H9 (cell line): ENCODE results near the gene COMMD4. TPM values are rescaled to one million over a fixed set of nuclear protein-coding genes. Genes with fewer than 3 reads are reported as not detected.

Experiments
- DNase-seq: peaks from one replicate; pipeline ENCODE4 v3.0.0-alpha.2; 2017
- H2AFZ ChIP-seq: one replicate; pipeline ENCODE4 v1.6.1; 2013; ENCODE audit warnings: mild to moderate bottlenecking, low read length, control low read depth, moderate library complexity
- H2AK5ac ChIP-seq: 2 replicates; pipeline ENCODE4 v1.6.1; 2013; ENCODE audit warnings: low read length, control low read depth, mixed read lengths; ENCODE audit not compliant: insufficient read length
- H2BK120ac ChIP-seq: one replicate; pipeline ENCODE4 v1.6.1; 2013; ENCODE audit warnings: low read depth, mild to moderate bottlenecking, low read length, control low read depth, inconsistent platforms; ENCODE audit not compliant: poor library complexity, severe bottlenecking
- H2BK12ac ChIP-seq: 2 replicates; pipeline ENCODE4 v1.6.1; 2013; ENCODE audit warnings: low read length, control low read depth, mixed read lengths, low read depth; ENCODE audit not compliant: insufficient read length
- H2BK15ac ChIP-seq: 2 replicates; pipeline ENCODE4 v1.6.1; 2013; ENCODE audit warnings: low read depth, low read length, control low read depth
- H2BK20ac ChIP-seq: one replicate; pipeline ENCODE4 v1.6.1; 2013; ENCODE audit warnings: low read depth, mild to moderate bottlenecking, low read length, control low read depth, inconsistent platforms; ENCODE audit not compliant: poor library complexity, severe bottlenecking
- H2BK5ac ChIP-seq: 2 replicates; pipeline ENCODE4 v1.6.1; 2013; ENCODE audit warnings: low read length, control low read depth, mixed read lengths; ENCODE audit not compliant: insufficient read length
- H3K14ac ChIP-seq: 2 replicates; pipeline ENCODE4 v1.6.1; 2013; ENCODE audit warnings: low read length, control low read depth; ENCODE audit not compliant: insufficient read depth
- H3K18ac ChIP-seq: 2 replicates; pipeline ENCODE4 v1.6.1; 2013; ENCODE audit warnings: low read depth, mild to moderate bottlenecking, mixed read lengths, low read length, control low read depth; ENCODE audit not compliant: insufficient read length
- H3K23ac ChIP-seq: 2 replicates; pipeline ENCODE4 v1.6.1; 2013; ENCODE audit warnings: low read length, control low read depth, mixed read lengths, low read depth; ENCODE audit not compliant: insufficient read length
- H3K23me2 ChIP-seq: 2 replicates; pipeline ENCODE4 v1.6.1; 2013; ENCODE audit warnings: low read depth, mild to moderate bottlenecking, mixed read lengths, low read length, control low read depth; ENCODE audit not compliant: insufficient read length, poor library complexity, severe bottlenecking
- H3K27ac ChIP-seq: 2 replicates; pipeline ENCODE4 v1.5.1; 2013; ENCODE audit warnings: low read length, control low read depth, mixed read lengths, low read depth; ENCODE audit not compliant: insufficient read length
- H3K27me3 ChIP-seq: 2 replicates; pipeline ENCODE4 v1.6.1; 2013; ENCODE audit warnings: low read length, control low read depth, inconsistent platforms; ENCODE audit not compliant: insufficient read depth
- H3K4ac ChIP-seq: 2 replicates; pipeline ENCODE4 v1.6.1; 2013; ENCODE audit warnings: low read depth, mild to moderate bottlenecking, control low read depth, inconsistent platforms, low read length, moderate library complexity
- H3K4me1 ChIP-seq: 2 replicates; pipeline ENCODE4 v1.6.1; 2013; ENCODE audit warnings: low read length, control low read depth, inconsistent platforms; ENCODE audit not compliant: insufficient read depth
- H3K4me2 ChIP-seq: 2 replicates; pipeline ENCODE4 v1.6.1; 2013; ENCODE audit warnings: low read length, control low read depth, mixed read lengths; ENCODE audit not compliant: insufficient read length, insufficient read depth
- H3K56ac ChIP-seq: 2 replicates; pipeline ENCODE4 v1.6.1; 2013; ENCODE audit warnings: low read depth, mild to moderate bottlenecking, mixed read lengths, low read length, control low read depth; ENCODE audit not compliant: insufficient read length
- H3K79me1 ChIP-seq: 2 replicates; pipeline ENCODE4 v1.6.1; 2013; ENCODE audit warnings: low read depth, mild to moderate bottlenecking, moderate library complexity, low read length, control low read depth, inconsistent platforms; ENCODE audit not compliant: insufficient read depth, poor library complexity, severe bottlenecking
- H3K79me2 ChIP-seq: 2 replicates; pipeline ENCODE4 v1.6.1; 2013; ENCODE audit warnings: low read length, control low read depth, inconsistent platforms; ENCODE audit not compliant: insufficient read depth
- H3K9ac ChIP-seq: 2 replicates; pipeline ENCODE4 v1.6.1; 2013; ENCODE audit warnings: low read length, control low read depth, mixed read lengths; ENCODE audit not compliant: insufficient read length; ENCODE audit errors: extremely low read depth
- H3K9me3 ChIP-seq: one replicate; pipeline ENCODE4 v1.6.1; 2013; ENCODE audit warnings: low read depth, low read length, inconsistent platforms; ENCODE audit not compliant: control insufficient read depth
- H3T11ph ChIP-seq: one replicate; pipeline ENCODE4 v1.6.1; 2013; ENCODE audit warnings: mild to moderate bottlenecking, low read length, control low read depth, inconsistent platforms
- H4K20me1 ChIP-seq: one replicate; pipeline ENCODE4 v1.6.1; 2013; ENCODE audit not compliant: control insufficient read depth, insufficient read length, insufficient read depth
- H4K5ac ChIP-seq: 2 replicates; pipeline ENCODE4 v1.6.1; 2013; ENCODE audit warnings: low read depth, mild to moderate bottlenecking, mixed read lengths, low read length, control low read depth; ENCODE audit not compliant: insufficient read length
- H4K8ac ChIP-seq: replicated peaks from 2 replicates; pipeline ENCODE4 v1.6.1; 2013; ENCODE audit warnings: low read length, control low read depth, mixed read lengths, low read depth; ENCODE audit not compliant: insufficient read length
- H4K91ac ChIP-seq: 2 replicates; pipeline ENCODE4 v1.6.1; 2013; ENCODE audit warnings: low read depth, mild to moderate bottlenecking, moderate library complexity, mixed read lengths, low read length, control low read depth; ENCODE audit not compliant: insufficient read length
- H3K27ac Mint-ChIP-seq, 3 experiments: 2 replicates in 2 of 3; 3 replicates in 1 of 3; pipeline ENCODE4 v1.8.0; 2020 to 2021; ENCODE audit warnings: mixed read lengths in 3 of 3, mild to moderate bottlenecking in 1 of 3, moderate library complexity in 1 of 3
- H3K27me3 Mint-ChIP-seq: 2 replicates; pipeline ENCODE4 v1.8.0; 2021; ENCODE audit warnings: low read depth, mild to moderate bottlenecking, moderate library complexity, mixed read lengths
- H3K36me3 Mint-ChIP-seq, 3 experiments: 2 replicates in 2 of 3; 3 replicates in 1 of 3; pipeline ENCODE4 v1.8.0; 2020 to 2021; ENCODE audit warnings: low read depth in 3 of 3, mixed read lengths in 3 of 3; ENCODE audit not compliant: insufficient read depth in 1 of 3
- H3K4me1 Mint-ChIP-seq, 2 experiments: 2 replicates each; pipeline ENCODE4 v1.8.0; 2020; ENCODE audit warnings: mixed read lengths in 2 of 2
- H3K4me3 Mint-ChIP-seq, 2 experiments: 2 replicates in 1 of 2; 3 replicates in 1 of 2; pipeline ENCODE4 v1.8.0; 2020 to 2021; ENCODE audit warnings: mild to moderate bottlenecking in 2 of 2, mixed read lengths in 2 of 2, moderate library complexity in 1 of 2
- H3K9me3 Mint-ChIP-seq, 2 experiments: 2 replicates in 1 of 2; 3 replicates in 1 of 2; pipeline ENCODE4 v1.8.0; 2020; ENCODE audit warnings: mild to moderate bottlenecking in 2 of 2, mixed read lengths in 2 of 2, moderate library complexity in 1 of 2
- whole genome bisulfite sequencing: extraction: QIAGEN DNeasy Blood & Tissue Kit; methylation state at CpG from one replicate; pipeline ENCODE4 v1.1.7; 2013; ENCODE audit warnings: missing lambda C conversion rate, low lambda C conversion rate, mixed read lengths; ENCODE audit not compliant: insufficient read length; ENCODE audit errors: extremely low coverage; 5-methylcytosine and 5-hydroxymethylcytosine counted together
- total RNA-seq: library from RNA; stranded (reverse); gene quantifications from 2 replicates; pipeline ENCODE4 v1.2.1, GENCODE V29; 2021
- TF ChIP-seq, protein P1 (sequence below): fragments of 200-600 bp; sonication (generic); conservative IDR thresholded peaks from 3 replicates; pipeline ENCODE4 v1.8.0; 2021; ENCODE audit warnings: antibody characterized with exemption, mild to moderate bottlenecking

COMMD4 gene
- total RNA-seq, 1 experiment from 2014 or later: 146 TPM

DNA sequence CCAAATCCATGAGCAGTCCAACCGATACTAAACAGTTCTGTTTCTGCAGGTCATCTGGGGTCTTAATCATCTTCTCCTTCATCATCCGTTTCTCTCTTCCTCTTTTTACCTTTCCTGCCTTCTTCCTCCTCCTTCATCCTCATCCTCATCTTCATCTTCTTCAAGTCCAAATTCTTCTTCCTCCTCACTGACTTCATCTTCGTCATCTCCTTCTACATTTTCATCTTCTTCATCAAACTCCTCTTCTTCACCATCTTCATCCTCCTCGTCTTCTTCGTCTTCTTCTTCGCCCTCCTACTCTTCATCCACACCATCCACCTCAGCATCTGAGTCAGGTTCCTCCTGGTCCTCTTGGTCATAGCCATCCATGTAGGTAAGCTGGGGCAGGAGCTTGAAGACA is 14.2 kb upstream of the COMMD4 start:
- no peaks in the 10 kb centered on the region for H3K27me3 ChIP-seq
- TF ChIP-seq, protein P1, sequence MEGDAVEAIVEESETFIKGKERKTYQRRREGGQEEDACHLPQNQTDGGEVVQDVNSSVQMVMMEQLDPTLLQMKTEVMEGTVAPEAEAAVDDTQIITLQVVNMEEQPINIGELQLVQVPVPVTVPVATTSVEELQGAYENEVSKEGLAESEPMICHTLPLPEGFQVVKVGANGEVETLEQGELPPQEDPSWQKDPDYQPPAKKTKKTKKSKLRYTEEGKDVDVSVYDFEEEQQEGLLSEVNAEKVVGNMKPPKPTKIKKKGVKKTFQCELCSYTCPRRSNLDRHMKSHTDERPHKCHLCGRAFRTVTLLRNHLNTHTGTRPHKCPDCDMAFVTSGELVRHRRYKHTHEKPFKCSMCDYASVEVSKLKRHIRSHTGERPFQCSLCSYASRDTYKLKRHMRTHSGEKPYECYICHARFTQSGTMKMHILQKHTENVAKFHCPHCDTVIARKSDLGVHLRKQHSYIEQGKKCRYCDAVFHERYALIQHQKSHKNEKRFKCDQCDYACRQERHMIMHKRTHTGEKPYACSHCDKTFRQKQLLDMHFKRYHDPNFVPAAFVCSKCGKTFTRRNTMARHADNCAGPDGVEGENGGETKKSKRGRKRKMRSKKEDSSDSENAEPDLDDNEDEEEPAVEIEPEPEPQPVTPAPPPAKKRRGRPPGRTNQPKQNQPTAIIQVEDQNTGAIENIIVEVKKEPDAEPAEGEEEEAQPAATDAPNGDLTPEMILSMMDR: no peak
- no peak overlapping the region for H3K4me3 Mint-ChIP-seq
- no peak overlapping the region for H2BK5ac ChIP-seq
- H3K27ac ChIP-seq: no peak overlapping the region
- H3K56ac ChIP-seq: no peak overlapping the region
- DNase-seq: no peak
- no peaks in the 10 kb centered on the region for H3K23me2 ChIP-seq
- H3K4ac ChIP-seq: no peak overlapping the region
- 99% methylated on average over 4 of the region's 6 CpGs for WGBS
- H3T11ph ChIP-seq: no peak overlapping the region
- peaks cover 0 to 4% of the 10 kb centered on the region in 2 experiments; a peak in 1 of 5 replicates for H3K9me3 Mint-ChIP-seq
- no peak overlapping the region for H2BK120ac ChIP-seq
- no peak overlapping the region for H3K27ac Mint-ChIP-seq
- no peaks in the 10 kb centered on the region; a peak in 1 of 7 replicates for H3K36me3 Mint-ChIP-seq
- H3K9ac ChIP-seq: no peak overlapping the region
- H3K23ac ChIP-seq: no peak overlapping the region
- no peak overlapping the region for H3K4me2 ChIP-seq
- H2AK5ac ChIP-seq: no peak overlapping the region
- H3K4me1 Mint-ChIP-seq: no peaks in the 10 kb centered on the region
- no peak overlapping the region for H3K14ac ChIP-seq
- no peak overlapping the region for H2AFZ ChIP-seq
- no peak overlapping the region for H4K91ac ChIP-seq
- no peaks in the 10 kb centered on the region for H3K79me1 ChIP-seq
- no peaks in the 10 kb centered on the region for H4K20me1 ChIP-seq
- no peak overlapping the region for H4K5ac ChIP-seq
- H3K27me3 Mint-ChIP-seq: peaks cover 26% of the 10 kb centered on the region
- H3K18ac ChIP-seq: no peak overlapping the region
- H2BK20ac ChIP-seq: no peak overlapping the region
- H2BK15ac ChIP-seq: no peak overlapping the region
- no peak overlapping the region for H4K8ac ChIP-seq
- H3K79me2 ChIP-seq: no peaks in the 10 kb centered on the region
- H3K4me1 ChIP-seq: no peaks in the 10 kb centered on the region
- no peaks in the 10 kb centered on the region for H3K9me3 ChIP-seq
- H2BK12ac ChIP-seq: no peak overlapping the region
